DMS53 (cell line): ENCODE results near the gene TNFRSF12A.

Experiments used
- DNase-seq: peaks from one replicate; lab custom pipeline; 2025; lab: John Stamatoyannopoulos, UW

Gene TNFRSF12A

GRCh38 chr16:3012828-3013420, 7.2 kb upstream of the TNFRSF12A start, which contains the start of gene CLDN9:
TSS of gene CLDN9 (plus strand) at chr16:3012923. CDS start at chr16:3013363, 440 bp downstream.
- DNase-seq: peak; percentile 81

- DNase-seq: peak; percentile 26
Measured at GRCh38 chr16:3013491-3013951, 6.6 kb upstream of the TNFRSF12A start.

- DNase-seq: no peak
Measured at GRCh38 chr16:3013998-3014690, 6.0 kb upstream of the TNFRSF12A start.

- no peak for DNase-seq
Measured at GRCh38 chr16:3014971-3015370, 5.2 kb upstream of the TNFRSF12A start.

- no peak for DNase-seq
Measured at GRCh38 chr16:3015865-3016521, 4.2 kb upstream of the TNFRSF12A start.

- no peak for DNase-seq
Measured at GRCh38 chr16:3017344-3017743, 2.8 kb upstream of the TNFRSF12A start.

GRCh38 chr16:3017794-3018506, 2.2 kb upstream of the TNFRSF12A start, which contains the start of gene CLDN6:
TSS of gene CLDN6 (minus strand) at chr16:3018183. CDS start at chr16:3016021, 2,162 bp downstream.
- no peak for DNase-seq

GRCh38 chr16:3019594-3020246, 448 bp upstream of the TNFRSF12A start:
- DNase-seq: no peak

GRCh38 chr16:3020604-3021448, 658 bp downstream of the TNFRSF12A start:
- DNase-seq: peak; percentile 78

- DNase-seq: peak; percentile 82
Measured at GRCh38 chr16:3021449-3022207, 1.5 kb downstream of the TNFRSF12A start.

GRCh38 chr16:3022208-3022683, 2.1 kb downstream of the TNFRSF12A start:
- DNase-seq: peak; percentile 83

GRCh38 chr16:3022684-3023414, 2.7 kb downstream of the TNFRSF12A start:
- no peak for DNase-seq

GRCh38 chr16:3023415-3023668, 3.2 kb downstream of the TNFRSF12A start:
- DNase-seq: peak; percentile 57

GRCh38 chr16:3023669-3024478, 3.7 kb downstream of the TNFRSF12A start, which contains the start of the genes HCFC1R1 and THOC6:
TSS of gene HCFC1R1 (minus strand) at chr16:3023942. CDS start at chr16:3023941, 1 bp downstream.
TSS of gene THOC6 (plus strand) at chr16:3024035. CDS start at chr16:3024327, 292 bp downstream.
- peak; percentile 98 for DNase-seq

- DNase-seq: no peak
Measured at GRCh38 chr16:3025032-3026002, 5.1 kb downstream of the TNFRSF12A start.

GRCh38 chr16:3026003-3026378, 5.8 kb downstream of the TNFRSF12A start:
- no peak for DNase-seq
